ENCODE measurements around the gene PIGX. TPM values are rescaled to one million over a fixed set of nuclear protein-coding genes. Genes with fewer than 3 reads are reported as not detected.

Gene PIGX
- 36.2 and 37.8 TPM in 2 replicates for total RNA-seq
- long read RNA-seq, partial matches to known transcripts, result 0 of 2 reads
- long read RNA-seq, other reads (novel, unspliced or antisense), result 2 of 2 reads

GRCh38 chr3:196711838-196712513 is at the start of gene PIGX, which contains the start of gene CEP19:
PIGX (plus strand) TSS chr3:196712377.
CEP19 (minus strand) TSS chr3:196712250; CDS start chr3:196708657, 3,593 bp downstream.
- Mint-ChIP-seq H3K4me1 (peaks cover 20% of the 10 kb centered on the region), H3K27ac (ENCODE audit: unreplicated experiment) (peak within 1 kb of the TSS; percentile 87), H3K27me3 (ENCODE audit: low read depth) (no peaks in the 10 kb centered on the region), H3K36me3 (ENCODE audit: low read depth) (no peaks in the 10 kb centered on the region), H3K4me3 (peak within 1 kb of the TSS; percentile 95), H3K9me3 (no peaks in the 10 kb centered on the region)
- peak; percentile 78 for DNase-seq (ENCODE audit: low read depth, low spot score)
- no peak for TF ChIP-seq CTCF (conservative IDR thresholded peaks at IDR 0.05)

GRCh38 chr3:196662711-196663571 is 49.2 kb upstream of the PIGX start:
- DNase-seq (ENCODE audit: low read depth, low spot score), result no peak
- Mint-ChIP-seq H3K27ac (ENCODE audit: unreplicated experiment) (no peak overlapping the region), H3K27me3 (ENCODE audit: low read depth) (no peaks in the 10 kb centered on the region), H3K4me1 (peaks cover 28% of the 10 kb centered on the region), H3K36me3 (ENCODE audit: low read depth) (no peaks in the 10 kb centered on the region), H3K9me3 (no peaks in the 10 kb centered on the region), H3K4me3 (no peak overlapping the region)
- no peak for TF ChIP-seq CTCF (conservative IDR thresholded peaks at IDR 0.05)

GRCh38 chr3:196666001-196666867 is 45.9 kb upstream of the PIGX start:
- no peaks in the 10 kb centered on the region for H3K9me3 Mint-ChIP-seq
- TF ChIP-seq CTCF (conservative IDR thresholded peaks at IDR 0.05), result no peak
- peaks cover 40% of the 10 kb centered on the region for H3K4me1 Mint-ChIP-seq
- peak; percentile 40 for DNase-seq (ENCODE audit: low read depth, low spot score)
- peak overlapping the region; percentile 8 for H3K4me3 Mint-ChIP-seq
- H3K36me3 Mint-ChIP-seq (ENCODE audit: low read depth), result no peaks in the 10 kb centered on the region
- no peaks in the 10 kb centered on the region for H3K27me3 Mint-ChIP-seq (ENCODE audit: low read depth)
- H3K27ac Mint-ChIP-seq (ENCODE audit: unreplicated experiment), result peak overlapping the region; percentile 98

- H3K9me3 Mint-ChIP-seq, result no peaks in the 10 kb centered on the region
- H3K4me1 Mint-ChIP-seq, result peaks cover 46% of the 10 kb centered on the region
- no peak overlapping the region for H3K4me3 Mint-ChIP-seq
- H3K36me3 Mint-ChIP-seq (ENCODE audit: low read depth), result no peaks in the 10 kb centered on the region
- TF ChIP-seq CTCF (conservative IDR thresholded peaks at IDR 0.05), result no peak
- DNase-seq (ENCODE audit: low read depth, low spot score), result no peak
- H3K27ac Mint-ChIP-seq (ENCODE audit: unreplicated experiment), result no peak overlapping the region
- H3K27me3 Mint-ChIP-seq (ENCODE audit: low read depth), result no peaks in the 10 kb centered on the region
Observed at GRCh38 chr3:196667056-196667825, 44.9 kb upstream of the PIGX start.
